Activated naive CD8-positive, alpha-beta T cell treated with anti-CD3 and anti-CD28 coated beads, Interleukin-2, amount 10 ng/mL, durations not matched to agents 7 days and 5 days (primary cell): ENCODE results near the gene CYP4F11. TPM values are rescaled to one million over a fixed set of nuclear protein-coding genes. Genes with fewer than 3 reads are reported as not detected.

Experiments used
- total RNA-seq, 2 experiments: library from RNA; stranded (reverse); gene quantifications; one replicate each; pipeline ENCODE4 v1.2.3, GENCODE V29; 2021

The CYP4F11 gene
- total RNA-seq, 2 experiments from 2014 or later, result not detected

Other genes with a start within 250 kb of the CYP4F11 start
- gene OR10H2, start 206.5 kb downstream of the CYP4F11 start, total RNA-seq, result not detected
- gene OR10H3, start 196.5 kb downstream of the CYP4F11 start, total RNA-seq, result not detected
- gene OR10H5, start 146.9 kb downstream of the CYP4F11 start, total RNA-seq, result not detected
- gene OR10H1, start 118.9 kb downstream of the CYP4F11 start, total RNA-seq, result not detected
- under 1 TPM in 1 of 2 experiments, not detected in 1; 0.33 TPM for gene CYP4F2, start 36.5 kb downstream of the CYP4F11 start, total RNA-seq
- not detected for gene OR10H4, start 14.5 kb upstream of the CYP4F11 start, total RNA-seq
- gene TPM4, start 142.0 kb upstream of the CYP4F11 start, total RNA-seq, result 100 to 1,000 TPM; 278 to 282 TPM
- 100 to 1,000 TPM; 133 to 153 TPM for gene RAB8A, start 177.4 kb upstream of the CYP4F11 start, total RNA-seq
- 10 to 100 TPM; 72.5 to 80.6 TPM for gene HSH2D, start 209.2 kb upstream of the CYP4F11 start, total RNA-seq
- not detected for gene CIB3, start 239.0 kb upstream of the CYP4F11 start, total RNA-seq